H1 (cell line): Measurements from ENCODE around the gene TBC1D9B. TPM values are rescaled to one million over a fixed set of nuclear protein-coding genes. Genes with fewer than 3 reads are reported as not detected.
A peak's percentile ranks its signal among the peaks of the same experiment; 100 is the strongest.

Experiments
- CTCF ChIA-PET: fragments of 300-600 bp; sonication (Branson Sonifier 250); formaldehyde crosslinking; loops from one replicate; lab custom pipeline; 2021; ENCODE audit not compliant: partially characterized antibody; lab: Charles Lee
- POLR2A ChIA-PET: fragments of 300-600 bp; sonication (Branson Sonifier 250); formaldehyde crosslinking; loops from one replicate; lab custom pipeline; 2021; ENCODE audit warnings: inconsistent platforms; ENCODE audit not compliant: partially characterized antibody; lab: Charles Lee
- DNase-seq, 2 experiments: peaks; one replicate each; pipeline versions ENCODE4 v3.0.0 to v3.0.0-alpha.2; 2010 to 2022; ENCODE audit warnings: low spot score in 2 of 2, low read depth in 1 of 2, mixed read lengths in 1 of 2
- FAIRE-seq: peaks from 2 replicates; lab custom pipeline; 2011; peaks lifted over from hg19 to GRCh38; lab: Jason Lieb, UNC
- H2AFZ ChIP-seq: 2 replicates; pipeline ENCODE4 v1.8.1; 2012; ENCODE audit warnings: low read length, inconsistent platforms
- H2AK5ac ChIP-seq: 2 replicates; pipeline ENCODE4 v1.6.1; 2013; ENCODE audit warnings: low read depth, low read length
- H2BK120ac ChIP-seq: replicated peaks from 2 replicates; pipeline ENCODE3; 2013; ENCODE audit warnings: low read depth, low read length, inconsistent platforms
- H2BK12ac ChIP-seq: 2 replicates; pipeline ENCODE4 v1.6.1; 2013; ENCODE audit warnings: low read depth, low read length
- H2BK15ac ChIP-seq: 2 replicates; pipeline ENCODE4 v1.6.1; 2013; ENCODE audit warnings: low read length
- H2BK20ac ChIP-seq: 2 replicates; pipeline ENCODE4 v1.6.1; 2013; ENCODE audit warnings: low read length
- H2BK5ac ChIP-seq: 2 replicates; pipeline ENCODE4 v1.6.1; 2013; ENCODE audit warnings: low read depth, low read length
- H3K14ac ChIP-seq: 2 replicates; pipeline ENCODE4 v1.6.1; 2013; ENCODE audit warnings: inconsistent platforms; ENCODE audit not compliant: insufficient read length
- H3K18ac ChIP-seq: 2 replicates; pipeline ENCODE4 v1.6.1; 2013; ENCODE audit warnings: low read length; ENCODE audit errors: extremely low read depth
- H3K23ac ChIP-seq: 2 replicates; pipeline ENCODE4 v1.6.1; 2013; ENCODE audit warnings: inconsistent platforms; ENCODE audit not compliant: insufficient read length
- H3K23me2 ChIP-seq: 2 replicates; pipeline ENCODE4 v1.6.1; 2013; ENCODE audit warnings: low read depth, low read length
- H3K27ac ChIP-seq: 2 replicates; pipeline ENCODE4 v1.6.1; 2011; ENCODE audit warnings: low read depth, low read length, inconsistent platforms
- H3K27me3 ChIP-seq, 4 experiments: replicated peaks in 1 of 4; 1 replicate in 1 of 4; 2 replicates in 3 of 4; pipeline versions ENCODE4 v1.6.1 to v1.8.1; 2011 to 2013; ENCODE audit warnings: low read length in 3 of 4, mild to moderate bottlenecking in 3 of 4, inconsistent platforms in 2 of 4, mixed read lengths in 2 of 4, moderate library complexity in 1 of 4; ENCODE audit not compliant: control insufficient read depth in 3 of 4, insufficient read depth in 3 of 4; ENCODE audit errors: extremely low read depth in 1 of 4
- H3K36me3 ChIP-seq, 4 experiments: 2 replicates each; pipeline versions ENCODE4 v1.6.1 to v1.8.1; 2011 to 2013; ENCODE audit warnings: mild to moderate bottlenecking in 4 of 4, low read length in 3 of 4, moderate library complexity in 2 of 4, control low read depth in 1 of 4, inconsistent platforms in 1 of 4; ENCODE audit not compliant: insufficient read depth in 4 of 4, control insufficient read depth in 2 of 4
- H3K4ac ChIP-seq: replicated peaks from 2 replicates; pipeline ENCODE3; 2013; ENCODE audit warnings: low read length, low read depth, mixed read lengths, inconsistent platforms; ENCODE audit not compliant: insufficient read length
- H3K4me1 ChIP-seq, 4 experiments: replicated peaks in 1 of 4; 1 replicate in 1 of 4; 2 replicates in 3 of 4; pipeline versions ENCODE4 v1.6.1 to v1.8.1; 2011 to 2013; ENCODE audit warnings: low read length in 3 of 4, inconsistent platforms in 2 of 4, mixed read lengths in 1 of 4; ENCODE audit not compliant: insufficient read depth in 4 of 4, control insufficient read depth in 3 of 4
- H3K4me2 ChIP-seq, 2 experiments: 2 replicates each; pipeline versions ENCODE4 v1.6.1 to v1.8.1; 2011 to 2013; ENCODE audit warnings: low read depth in 2 of 2, low read length in 2 of 2, control low read depth in 1 of 2, inconsistent platforms in 1 of 2, mild to moderate bottlenecking in 1 of 2; ENCODE audit not compliant: insufficient read depth in 1 of 2
- H3K4me3 ChIP-seq, 4 experiments: fragments of 200-600, 300-600 bp in 1 of 4; sonication (generic), shearing (Covaris generic), sonication (Bioruptor Twin) in 1 of 4; 2 replicates each; pipeline versions ENCODE4 v1.5.1 to v1.8.1; 2011 to 2016; ENCODE audit warnings: low read length in 4 of 4, low read depth in 3 of 4, control low read depth in 2 of 4, inconsistent platforms in 2 of 4, mild to moderate bottlenecking in 2 of 4, mixed read lengths in 1 of 4, moderate library complexity in 1 of 4; ENCODE audit not compliant: insufficient read depth in 2 of 4; ENCODE audit errors: extremely low read depth in 1 of 4
- H3K56ac ChIP-seq: replicated peaks from 2 replicates; pipeline ENCODE3; 2013; ENCODE audit warnings: low read depth, mild to moderate bottlenecking, mixed read lengths, low read length, inconsistent platforms; ENCODE audit not compliant: insufficient read length
- H3K79me1 ChIP-seq: 2 replicates; pipeline ENCODE4 v1.6.1; 2013; ENCODE audit warnings: low read depth, low read length, control low read depth
- H3K79me2 ChIP-seq, 2 experiments: 2 replicates each; pipeline versions ENCODE4 v1.6.1 to v1.8.1; 2012 to 2013; ENCODE audit warnings: low read length in 2 of 2, mild to moderate bottlenecking in 2 of 2, inconsistent platforms in 1 of 2; ENCODE audit not compliant: insufficient read depth in 2 of 2, control insufficient read depth in 1 of 2
- H3K9ac ChIP-seq, 4 experiments: replicated peaks in 1 of 4; 1 replicate in 1 of 4; 2 replicates in 3 of 4; pipeline versions ENCODE4 v1.6.1 to v1.8.1; 2011 to 2013; ENCODE audit warnings: low read depth in 3 of 4, low read length in 3 of 4, control low read depth in 2 of 4, mild to moderate bottlenecking in 2 of 4, moderate library complexity in 2 of 4, inconsistent platforms in 1 of 4; ENCODE audit errors: extremely low read depth in 1 of 4
- H3K9me3 ChIP-seq, 2 experiments: 2 replicates each; pipeline versions ENCODE4 v1.6.1 to v1.8.1; 2012 to 2013; ENCODE audit warnings: mild to moderate bottlenecking in 2 of 2, moderate library complexity in 2 of 2, control low read depth in 1 of 2, inconsistent platforms in 1 of 2, low read depth in 1 of 2, low read length in 1 of 2, mixed read lengths in 1 of 2; ENCODE audit not compliant: insufficient read depth in 2 of 2
- H4K20me1 ChIP-seq, 2 experiments: replicated peaks in 1 of 2; 2 replicates each; pipeline versions ENCODE3 to v1.8.1; 2011 to 2013; ENCODE audit warnings: inconsistent platforms in 2 of 2, low read length in 2 of 2, mild to moderate bottlenecking in 1 of 2; ENCODE audit not compliant: insufficient read depth in 2 of 2, control insufficient read depth in 1 of 2
- H4K5ac ChIP-seq: 2 replicates; pipeline ENCODE4 v1.6.1; 2013; ENCODE audit warnings: low read length, low read depth, mixed read lengths, inconsistent platforms; ENCODE audit not compliant: insufficient read length
- H4K8ac ChIP-seq: 2 replicates; pipeline ENCODE4 v1.8.0; 2013; ENCODE audit warnings: mild to moderate bottlenecking, moderate library complexity, low read length, inconsistent platforms; ENCODE audit not compliant: insufficient read depth; ENCODE audit errors: extremely low read depth
- H4K91ac ChIP-seq: replicated peaks from 2 replicates; pipeline ENCODE3; 2013; ENCODE audit warnings: low read length, mixed read lengths, inconsistent platforms; ENCODE audit not compliant: insufficient read length
- POLR2A ChIP-seq, 2 experiments: IDR thresholded peaks; 1 replicate in 1 of 2; 2 replicates in 1 of 2; pipeline ENCODE4 v1.6.1; 2011; ENCODE audit warnings: low read depth in 2 of 2, low read length in 2 of 2, mild to moderate bottlenecking in 2 of 2; ENCODE audit errors: control extremely low read depth in 1 of 2
- RAD21 ChIP-seq, 2 experiments: IDR thresholded peaks in 1 of 2; conservative IDR thresholded peaks in 1 of 2; 2 replicates each; pipeline ENCODE4 v1.6.1; 2011; ENCODE audit warnings: low read depth in 2 of 2, low read length in 2 of 2, improper control_type of control experiment in 1 of 2, inconsistent platforms in 1 of 2, mild to moderate bottlenecking in 1 of 2, moderate library complexity in 1 of 2
- WGBS, 2 experiments: shearing (Covaris generic) in 1 of 2; methylation state at CpG; one replicate each; pipeline versions ENCODE4 v1.1.6 to v1.1.7; 2013 to 2015; ENCODE audit warnings: low lambda C conversion rate in 2 of 2, mixed read lengths in 2 of 2, inconsistent platforms in 1 of 2, low coverage in 1 of 2, missing lambda C conversion rate in 1 of 2; ENCODE audit not compliant: insufficient replicate concordance in 2 of 2, insufficient coverage in 1 of 2, insufficient read length in 1 of 2; ENCODE audit errors: extremely low coverage in 1 of 2, missing lambda C conversion rate in 1 of 2; 5-methylcytosine and 5-hydroxymethylcytosine counted together
- polyA plus RNA-seq, 7 experiments: library from polyadenylated mRNA; depleted of rRNA in 3 of 7; stranded (reverse) in 5 of 7; unstranded in 2 of 7; fragments of >200 nt in 5 of 7; fragments of 200-250 nt in 2 of 7; gene quantifications; 1 replicate in 5 of 7; 2 replicates in 1 of 7; 4 replicates in 1 of 7; pipeline versions ENCODE4 v1.2.1 to v1.2.3, GENCODE V29; 2011 to 2013; ENCODE audit warnings: missing spikeins in 2 of 7, mixed read lengths in 2 of 7
- total RNA-seq: library from RNA; stranded (reverse); fragmentation: NEBNext Ultra II Directional; extraction: Animal tissue kit (Norgen Biotek cat#: 25700); gene quantifications from 2 replicates; pipeline ENCODE4 v1.2.1, GENCODE V29; 2021
- TF ChIP-seq, protein P1 (sequence below): IDR thresholded peaks from 2 replicates; pipeline ENCODE4 v1.6.1; 2011; ENCODE audit warnings: low read length, improper control_type of control experiment
- TF ChIP-seq, protein P2 (sequence below): IDR thresholded peaks from 2 replicates; pipeline ENCODE4 v1.6.1; 2012; ENCODE audit warnings: inconsistent platforms

The TBC1D9B gene
- total and polyA plus RNA-seq, 2 of the 8 experiments (the other 6 are each of a cell fraction or from before 2014, with no cell fraction given) = 33.6 to 57.1 TPM

DNA sequence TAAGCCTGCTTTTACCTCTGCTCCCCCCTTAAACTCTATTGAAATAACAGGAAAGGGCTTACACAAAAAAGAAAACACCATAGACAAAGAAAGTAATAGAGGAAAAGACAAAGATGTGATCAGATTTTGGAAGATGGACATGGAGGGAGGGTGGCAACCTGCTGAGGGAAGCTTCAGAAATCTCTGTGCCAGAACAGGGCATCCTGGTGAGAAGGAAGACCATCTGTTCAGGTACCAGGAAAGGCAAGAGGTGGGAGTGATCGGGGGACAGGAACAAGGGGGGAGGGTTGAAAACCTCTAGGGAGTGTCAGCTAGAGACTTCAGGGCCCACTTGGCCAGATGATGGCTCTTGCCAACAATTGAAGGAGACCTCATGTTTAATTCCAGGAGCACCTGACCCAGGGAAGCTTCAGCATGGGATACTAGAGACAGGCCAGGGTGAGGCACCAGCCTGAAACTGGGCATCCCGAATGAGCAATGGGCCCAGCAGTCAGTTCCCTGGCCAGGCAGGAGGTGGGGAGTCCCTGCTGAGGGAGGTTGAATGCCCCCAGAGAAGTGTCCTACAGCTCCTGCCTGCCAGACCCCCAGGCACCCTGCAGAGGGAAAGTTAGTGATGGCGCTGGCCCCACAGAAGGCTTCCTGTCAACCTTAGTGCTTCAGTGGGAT lies 78.8 kb downstream of the TBC1D9B start:
- 0 out of 2 replicates have a peak overlapping the region, but pooled peaks have one; percentile 86 for H2BK20ac ChIP-seq
- H3K56ac ChIP-seq = no peak overlapping the region
- FAIRE-seq = no peak
- H3K27ac ChIP-seq = no peak overlapping the region
- no peak overlapping the region for H3K23ac ChIP-seq
- no peak overlapping the region for H4K91ac ChIP-seq
- TF ChIP-seq POLR2A (IDR thresholded peaks at IDR 0.05; ENCODE audit: control extremely low read depth in 1 of 2, low read depth in 2 of 2, low read length in 2 of 2) (peak in 1 of 2 experiments; percentile 53; a peak in 2 of 3 replicates), RAD21 (IDR thresholded peaks at IDR 0.05 in 1 of 2, conservative IDR thresholded peaks at IDR 0.05 in 1 of 2; ENCODE audit: low read depth in 2 of 2, low read length in 2 of 2) (no peak)
- TF ChIP-seq, protein P1, sequence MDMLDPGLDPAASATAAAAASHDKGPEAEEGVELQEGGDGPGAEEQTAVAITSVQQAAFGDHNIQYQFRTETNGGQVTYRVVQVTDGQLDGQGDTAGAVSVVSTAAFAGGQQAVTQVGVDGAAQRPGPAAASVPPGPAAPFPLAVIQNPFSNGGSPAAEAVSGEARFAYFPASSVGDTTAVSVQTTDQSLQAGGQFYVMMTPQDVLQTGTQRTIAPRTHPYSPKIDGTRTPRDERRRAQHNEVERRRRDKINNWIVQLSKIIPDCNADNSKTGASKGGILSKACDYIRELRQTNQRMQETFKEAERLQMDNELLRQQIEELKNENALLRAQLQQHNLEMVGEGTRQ = 0 out of 2 replicates have a peak, but pooled peaks have one; percentile 5
- TF ChIP-seq, protein P2, sequence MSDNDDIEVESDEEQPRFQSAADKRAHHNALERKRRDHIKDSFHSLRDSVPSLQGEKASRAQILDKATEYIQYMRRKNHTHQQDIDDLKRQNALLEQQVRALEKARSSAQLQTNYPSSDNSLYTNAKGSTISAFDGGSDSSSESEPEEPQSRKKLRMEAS = peak; percentile 11; the same call in 1 of the 2 replicates
- TF ChIP-seq, all 59 proteins: peak for 3
- Histone ChIP-seq H3K18ac (no peak overlapping the region; the same call in 1 of the 2 replicates), H2BK15ac (no peak overlapping the region), H2BK5ac (0 out of 2 replicates have a peak overlapping the region, but pooled peaks have one; percentile 44), H3K4ac (no peak overlapping the region), H3K9ac (no peak overlapping the region), H3K79me2 (peaks cover 0 to 3% of the 10 kb centered on the region in 2 experiments; a peak in 1 of 4 replicates), H3K4me2 (0 out of 4 replicates have a peak overlapping the region, but pooled peaks of 1 of the 2 experiments have one; percentile 25), H2AFZ (no peak overlapping the region), H4K20me1 (peaks cover 0 to 13% of the 10 kb centered on the region in 2 experiments), H3K4me1 (peaks cover 0 to 3% (median 1%) of the 10 kb centered on the region in 4 experiments; a peak in 4 of 7 replicates), H3K79me1 (no peaks in the 10 kb centered on the region; the same call in 1 of the 2 replicates), H3K27me3 (no peaks in the 10 kb centered on the region), H2BK120ac (no peak overlapping the region), H3K4me3 (no peak overlapping the region), H3K23me2 (no peaks in the 10 kb centered on the region), H3K14ac (no peak overlapping the region), H4K8ac (no peak overlapping the region), H3K36me3 (peaks cover 29 to 83% (median 64%) of the 10 kb centered on the region in 4 experiments), H3K9me3 (no peaks in the 10 kb centered on the region), H4K5ac (no peak overlapping the region), H2BK12ac (peak overlapping the region; percentile 39; the same call in 1 of the 2 replicates), H2AK5ac (no peak overlapping the region)
- 72% methylated on average over 3 of the region's 3 CpGs; no CpG with 5 or more reads in 1 of the 2 experiments for WGBS, 2 experiments
- DNase-seq = no peak
- CTCF ChIA-PET = interaction anchor here (1.2 to 2.7 kb wide), 2 partner anchors 27 to 68 kb away, joined by 3 to 11 read pairs; no protein-coding TSS in a partner anchor
- POLR2A ChIA-PET = interaction anchor here (0.8 to 5.7 kb wide), 5 partner anchors 8 to 35 kb away, joined by 3 to 47 read pairs (median 4); partner anchors contain the start of gene SQSTM1
